ENCODE results near the gene ADCY3.
A peak's percentile ranks its signal among the peaks of the same experiment; 100 is the strongest.
"Not testable (repeated sequence)": the region's sequence is repeated elsewhere in the genome, so short reads cannot be mapped to it uniquely, and the experiment has no call there.

ADCY3 gene

GRCh38 chr2:24816884-24817283 lies 103.2 kb downstream of the ADCY3 start:
- DNase-seq (ENCODE audit: insufficient read length, low spot score) (peak; percentile 5), FAIRE-seq (no peak)

GRCh38 chr2:24816404-24816803 lies 103.6 kb downstream of the ADCY3 start:
- FAIRE-seq (no peak), DNase-seq (ENCODE audit: insufficient read length, low spot score) (no peak)
- TF ChIP-seq, protein P1, sequence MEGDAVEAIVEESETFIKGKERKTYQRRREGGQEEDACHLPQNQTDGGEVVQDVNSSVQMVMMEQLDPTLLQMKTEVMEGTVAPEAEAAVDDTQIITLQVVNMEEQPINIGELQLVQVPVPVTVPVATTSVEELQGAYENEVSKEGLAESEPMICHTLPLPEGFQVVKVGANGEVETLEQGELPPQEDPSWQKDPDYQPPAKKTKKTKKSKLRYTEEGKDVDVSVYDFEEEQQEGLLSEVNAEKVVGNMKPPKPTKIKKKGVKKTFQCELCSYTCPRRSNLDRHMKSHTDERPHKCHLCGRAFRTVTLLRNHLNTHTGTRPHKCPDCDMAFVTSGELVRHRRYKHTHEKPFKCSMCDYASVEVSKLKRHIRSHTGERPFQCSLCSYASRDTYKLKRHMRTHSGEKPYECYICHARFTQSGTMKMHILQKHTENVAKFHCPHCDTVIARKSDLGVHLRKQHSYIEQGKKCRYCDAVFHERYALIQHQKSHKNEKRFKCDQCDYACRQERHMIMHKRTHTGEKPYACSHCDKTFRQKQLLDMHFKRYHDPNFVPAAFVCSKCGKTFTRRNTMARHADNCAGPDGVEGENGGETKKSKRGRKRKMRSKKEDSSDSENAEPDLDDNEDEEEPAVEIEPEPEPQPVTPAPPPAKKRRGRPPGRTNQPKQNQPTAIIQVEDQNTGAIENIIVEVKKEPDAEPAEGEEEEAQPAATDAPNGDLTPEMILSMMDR (IDR thresholded peaks at IDR 0.05; ENCODE audit: insufficient read depth, missing control alignments), result no peak

More at GRCh38 chr2:24816884-24817283, 103.2 kb downstream of the ADCY3 start:
- TF ChIP-seq, protein P1 (IDR thresholded peaks at IDR 0.05; ENCODE audit: insufficient read depth, missing control alignments), result no peak

GRCh38 chr2:24815171-24815570 lies 104.9 kb downstream of the ADCY3 start:
- FAIRE-seq (no peak), DNase-seq (ENCODE audit: insufficient read length, low spot score) (no peak)
- TF ChIP-seq, protein P1 (IDR thresholded peaks at IDR 0.05; ENCODE audit: insufficient read depth, missing control alignments), result no peak

DNA sequence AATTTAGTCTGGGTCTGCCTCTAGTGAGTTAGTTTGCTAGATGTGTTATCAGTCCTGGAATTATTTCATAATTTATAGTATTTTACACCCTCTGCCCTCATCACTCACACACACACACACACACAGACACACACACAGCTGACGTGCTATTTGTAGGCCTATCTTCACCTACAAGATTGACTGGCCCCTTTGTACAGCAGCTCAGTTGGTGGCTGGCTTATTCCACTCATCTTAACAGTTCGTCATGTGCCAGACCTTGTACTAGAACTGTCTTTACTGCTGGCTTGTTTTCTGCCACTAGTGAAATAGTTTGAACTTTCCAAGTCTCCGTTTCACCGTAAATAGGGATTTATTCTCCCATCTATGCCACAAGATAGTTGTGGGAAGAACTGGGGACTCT lies 105.5 kb downstream of the ADCY3 start:
- FAIRE-seq (no peak), DNase-seq (ENCODE audit: insufficient read length, low spot score) (no peak)
- TF ChIP-seq, protein P1 (IDR thresholded peaks at IDR 0.05; ENCODE audit: insufficient read depth, missing control alignments), result no peak

DNA sequence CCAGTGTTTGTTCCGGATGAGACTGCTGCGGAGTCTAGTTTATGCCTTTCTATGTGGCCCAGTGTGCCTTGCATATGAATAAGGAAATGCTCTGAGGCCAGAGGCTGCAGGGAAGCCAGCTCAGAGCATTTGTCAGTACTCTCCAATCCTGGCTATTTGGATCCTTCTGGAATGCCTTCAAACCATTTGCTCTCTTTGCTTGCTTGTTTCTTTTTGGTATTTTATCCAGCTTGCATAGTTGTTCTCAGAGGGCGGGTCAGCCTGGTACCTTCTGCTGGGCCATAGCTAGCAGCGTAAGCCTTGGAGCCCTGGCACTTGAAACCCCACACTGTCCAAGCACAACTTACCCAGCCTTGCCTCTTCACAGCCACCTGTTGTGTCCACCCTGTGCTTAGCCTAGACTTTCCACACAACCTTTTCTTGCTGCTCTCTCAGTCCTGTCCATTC lies 106.3 kb downstream of the ADCY3 start:
- FAIRE-seq, result no peak
- no peak for DNase-seq (ENCODE audit: insufficient read length, low spot score)
- TF ChIP-seq, protein P1 (IDR thresholded peaks at IDR 0.05; ENCODE audit: insufficient read depth, missing control alignments), result no peak

- TF ChIP-seq, protein P1 (IDR thresholded peaks at IDR 0.05; ENCODE audit: insufficient read depth, missing control alignments), result no peak
- DNase-seq (ENCODE audit: insufficient read length, low spot score), result no peak
- FAIRE-seq, result no peak
These were observed 110.6 kb downstream of the ADCY3 start for GRCh38 chr2:24809316-24810007.

DNA sequence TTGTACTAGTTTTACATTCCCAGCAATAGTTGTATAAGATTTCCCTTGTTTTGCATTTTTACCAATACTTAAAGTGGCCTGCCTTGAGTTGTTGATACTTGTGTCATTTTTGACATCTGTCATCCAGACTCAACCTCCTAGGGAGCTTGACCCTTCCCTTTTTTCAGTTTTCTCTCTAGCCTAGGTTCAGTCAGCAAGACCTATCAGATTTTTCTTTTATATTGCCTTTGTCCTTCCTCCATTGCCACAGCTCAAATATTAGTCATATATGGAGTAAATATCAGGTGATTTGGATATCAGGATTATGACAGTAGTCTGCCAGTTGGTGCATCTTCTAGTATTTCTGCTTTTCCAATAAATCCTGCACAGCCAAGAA lies 113.4 kb downstream of the ADCY3 start:
- FAIRE-seq (no peak), DNase-seq (ENCODE audit: insufficient read length, low spot score) (no peak)
- TF ChIP-seq, protein P1 (IDR thresholded peaks at IDR 0.05; ENCODE audit: insufficient read depth, missing control alignments), result no peak

- not testable (repeated sequence) for FAIRE-seq; DNase-seq (ENCODE audit: insufficient read length, low spot score)
These were observed 114.0 kb downstream of the ADCY3 start for GRCh38 chr2:24805811-24806660.

GRCh38 chr2:24800487-24800886 lies 119.5 kb downstream of the ADCY3 start:
- not testable (repeated sequence) for DNase-seq (ENCODE audit: insufficient read length, low spot score); FAIRE-seq

Measured in D721Med (cell line).